Esophagus squamous epithelium (tissue), 4 donors: ENCODE measurements around the gene TM9SF2.

Experiments used
- CTCF ChIP-seq, 6 experiments: fragments of 450-650 bp in 4 of 6; fragments of 200-600 bp in 2 of 6; sonication (generic) in 2 of 6; IDR thresholded peaks; one replicate each; pipeline ENCODE4 v1.5.1; 2016 to 2019; ENCODE audit warnings: antibody characterized with exemption in 6 of 6, mild to moderate bottlenecking in 4 of 6, moderate library complexity in 4 of 6
- POLR2A ChIP-seq, 4 donors: fragments of 450-650 bp; IDR thresholded peaks; one replicate each; pipeline ENCODE4 v1.6.1; 2017; ENCODE audit warnings: antibody characterized with exemption in 4 of 4, mild to moderate bottlenecking in 4 of 4, moderate library complexity in 3 of 4

- TF ChIP-seq CTCF (IDR thresholded peaks at IDR 0.05) (no peak), POLR2A (IDR thresholded peaks at IDR 0.05) (no peak)
Observed at GRCh38 chr13:99467764-99468163, 33.5 kb upstream of the TM9SF2 start.
